WERI-Rb-1 (cell line): Measurements from ENCODE around the gene ROCK1.
"Not testable (repeated sequence)": the region's sequence is repeated elsewhere in the genome, so short reads cannot be mapped to it uniquely, and the experiment has no call there.

Source experiments
- DNase-seq: peaks from one replicate; pipeline ENCODE4 v3.0.0-alpha.2; 2020
- H3K27ac ChIP-seq: fragments of 250-450 bp; sonication (Bioruptor Pico); 2 replicates; pipeline ENCODE4 v1.5.1; 2020; ENCODE audit warnings: mild to moderate bottlenecking, moderate library complexity
- H3K27me3 ChIP-seq: fragments of 250-450 bp; sonication (Bioruptor Pico); 2 replicates; pipeline ENCODE4 v1.5.1; 2021; ENCODE audit warnings: mild to moderate bottlenecking, low read depth, moderate library complexity; ENCODE audit not compliant: insufficient read depth, severe bottlenecking
- H3K36me3 ChIP-seq: fragments of 250-450 bp; sonication (Bioruptor Pico); 2 replicates; pipeline ENCODE4 v1.5.1; 2020; ENCODE audit warnings: mild to moderate bottlenecking, moderate library complexity
- H3K4me3 ChIP-seq: 2 replicates; pipeline ENCODE4 v1.5.1; 2011; ENCODE audit warnings: low read depth, mild to moderate bottlenecking, control low read depth, low read length
- H3K9me3 ChIP-seq: fragments of 250-450 bp; sonication (Bioruptor Pico); 2 replicates; pipeline ENCODE4 v1.5.1; 2021; ENCODE audit warnings: mild to moderate bottlenecking, moderate library complexity; ENCODE audit not compliant: severe bottlenecking
- TF ChIP-seq, protein P1 (sequence below): IDR thresholded peaks from 2 replicates; pipeline ENCODE4 v1.5.1; 2011; ENCODE audit warnings: low read depth, mild to moderate bottlenecking, control low read depth, inconsistent platforms, low read length

ROCK1 gene

GRCh38 chr18:21047126-21047525, 64.5 kb downstream of the ROCK1 start:
- no peaks in the 10 kb centered on the region for H3K9me3 ChIP-seq
- H3K27me3 ChIP-seq: no peaks in the 10 kb centered on the region
- TF ChIP-seq, protein P1, sequence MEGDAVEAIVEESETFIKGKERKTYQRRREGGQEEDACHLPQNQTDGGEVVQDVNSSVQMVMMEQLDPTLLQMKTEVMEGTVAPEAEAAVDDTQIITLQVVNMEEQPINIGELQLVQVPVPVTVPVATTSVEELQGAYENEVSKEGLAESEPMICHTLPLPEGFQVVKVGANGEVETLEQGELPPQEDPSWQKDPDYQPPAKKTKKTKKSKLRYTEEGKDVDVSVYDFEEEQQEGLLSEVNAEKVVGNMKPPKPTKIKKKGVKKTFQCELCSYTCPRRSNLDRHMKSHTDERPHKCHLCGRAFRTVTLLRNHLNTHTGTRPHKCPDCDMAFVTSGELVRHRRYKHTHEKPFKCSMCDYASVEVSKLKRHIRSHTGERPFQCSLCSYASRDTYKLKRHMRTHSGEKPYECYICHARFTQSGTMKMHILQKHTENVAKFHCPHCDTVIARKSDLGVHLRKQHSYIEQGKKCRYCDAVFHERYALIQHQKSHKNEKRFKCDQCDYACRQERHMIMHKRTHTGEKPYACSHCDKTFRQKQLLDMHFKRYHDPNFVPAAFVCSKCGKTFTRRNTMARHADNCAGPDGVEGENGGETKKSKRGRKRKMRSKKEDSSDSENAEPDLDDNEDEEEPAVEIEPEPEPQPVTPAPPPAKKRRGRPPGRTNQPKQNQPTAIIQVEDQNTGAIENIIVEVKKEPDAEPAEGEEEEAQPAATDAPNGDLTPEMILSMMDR: no peak
- no peak for DNase-seq
- H3K27ac ChIP-seq: no peak overlapping the region
- no peaks in the 10 kb centered on the region for H3K36me3 ChIP-seq
- H3K4me3 ChIP-seq: no peak overlapping the region

DNA sequence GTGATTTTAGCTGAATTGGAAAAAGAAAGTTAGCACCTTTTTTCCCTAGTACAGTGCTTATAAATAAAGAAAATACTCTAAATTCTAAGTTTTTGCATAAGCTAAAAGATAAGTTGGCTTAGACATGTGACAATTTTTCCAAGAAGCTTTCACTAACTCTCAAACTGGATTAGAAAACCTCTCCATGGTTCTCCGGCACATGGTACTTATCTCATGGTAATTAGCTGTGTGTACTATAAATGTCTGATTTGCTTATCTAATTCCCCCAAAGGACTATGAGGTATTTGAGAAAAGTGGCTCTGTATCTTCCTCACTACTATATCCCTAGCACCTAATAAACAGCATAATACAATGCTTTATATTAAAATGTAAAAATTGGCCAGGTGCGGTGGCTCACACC, 71.1 kb downstream of the ROCK1 start:
- Histone ChIP-seq H3K9me3 (no peaks in the 10 kb centered on the region), H3K27ac (no peak overlapping the region), H3K36me3 (peaks cover 3% of the 10 kb centered on the region), H3K4me3 (no peak overlapping the region), H3K27me3 (no peaks in the 10 kb centered on the region)
- DNase-seq: no peak
- TF ChIP-seq, protein P1: no peak

GRCh38 chr18:21038201-21038600, 73.4 kb downstream of the ROCK1 start:
- Histone ChIP-seq H3K9me3 (no peaks in the 10 kb centered on the region), H3K4me3 (no peak overlapping the region), H3K27ac (no peak overlapping the region), H3K27me3 (no peaks in the 10 kb centered on the region), H3K36me3 (peaks cover 3% of the 10 kb centered on the region)
- TF ChIP-seq, protein P1: no peak
- no peak for DNase-seq

DNA sequence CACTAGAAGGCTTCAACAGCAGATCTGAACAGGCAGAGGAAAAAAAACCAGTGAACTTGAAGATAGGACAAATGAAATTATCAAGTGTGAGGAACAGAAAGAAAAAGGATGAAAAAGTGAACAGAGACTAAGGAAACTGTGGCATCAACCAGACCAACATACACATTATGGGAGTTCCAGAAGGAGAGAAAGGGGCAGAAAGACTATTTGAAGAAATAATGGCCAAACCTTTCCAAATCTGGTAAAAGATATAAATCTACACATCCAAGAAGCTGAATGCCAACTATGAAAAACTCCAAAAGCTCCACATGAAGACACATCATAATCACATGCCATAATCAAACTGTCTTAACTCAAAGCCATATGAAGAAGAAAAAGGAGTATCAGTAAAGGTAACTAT, 79.8 kb downstream of the ROCK1 start:
- Histone ChIP-seq H3K27ac (no peak overlapping the region), H3K9me3 (no peaks in the 10 kb centered on the region), H3K36me3 (no peaks in the 10 kb centered on the region; the same call in 1 of the 2 replicates), H3K27me3 (no peaks in the 10 kb centered on the region), H3K4me3 (no peak overlapping the region)
- TF ChIP-seq, protein P1: no peak
- DNase-seq: no peak

- H3K4me3 ChIP-seq, H3K27ac ChIP-seq, DNase-seq, H3K27me3 ChIP-seq, H3K9me3 ChIP-seq, H3K36me3 ChIP-seq: not testable (repeated sequence)
These were observed 93.4 kb downstream of the ROCK1 start for GRCh38 chr18:21018257-21018656.

- TF ChIP-seq, protein P1: no peak
- Histone ChIP-seq H3K9me3 (no peaks in the 10 kb centered on the region), H3K27me3 (no peaks in the 10 kb centered on the region), H3K36me3 (peaks cover 18% of the 10 kb centered on the region), H3K4me3 (no peak overlapping the region), H3K27ac (no peak overlapping the region)
- DNase-seq: no peak
These were observed 99.3 kb downstream of the ROCK1 start for GRCh38 chr18:21012308-21012707.
